H1 (cell line): Measurements from ENCODE around the gene SPECC1. TPM values are rescaled to one million over a fixed set of nuclear protein-coding genes. Genes with fewer than 3 reads are reported as not detected.

Source experiments
- CTCF ChIA-PET: fragments of 300-600 bp; sonication (Branson Sonifier 250); formaldehyde crosslinking; loops from one replicate; lab custom pipeline; 2021; ENCODE audit not compliant: partially characterized antibody; lab: Charles Lee
- POLR2A ChIA-PET: fragments of 300-600 bp; sonication (Branson Sonifier 250); formaldehyde crosslinking; loops from one replicate; lab custom pipeline; 2021; ENCODE audit warnings: inconsistent platforms; ENCODE audit not compliant: partially characterized antibody; lab: Charles Lee
- DNase-seq, 2 experiments: peaks; one replicate each; pipeline versions ENCODE4 v3.0.0 to v3.0.0-alpha.2; 2010 to 2022; ENCODE audit warnings: low spot score in 2 of 2, low read depth in 1 of 2, mixed read lengths in 1 of 2
- FAIRE-seq: peaks from 2 replicates; lab custom pipeline; 2011; peaks lifted over from hg19 to GRCh38; lab: Jason Lieb, UNC
- H2AFZ ChIP-seq: 2 replicates; pipeline ENCODE4 v1.8.1; 2012; ENCODE audit warnings: low read length, inconsistent platforms
- H2AK5ac ChIP-seq: 2 replicates; pipeline ENCODE4 v1.6.1; 2013; ENCODE audit warnings: low read depth, low read length
- H2BK120ac ChIP-seq: replicated peaks from 2 replicates; pipeline ENCODE3; 2013; ENCODE audit warnings: low read depth, low read length, inconsistent platforms
- H2BK12ac ChIP-seq: 2 replicates; pipeline ENCODE4 v1.6.1; 2013; ENCODE audit warnings: low read depth, low read length
- H2BK15ac ChIP-seq: 2 replicates; pipeline ENCODE4 v1.6.1; 2013; ENCODE audit warnings: low read length
- H2BK20ac ChIP-seq: 2 replicates; pipeline ENCODE4 v1.6.1; 2013; ENCODE audit warnings: low read length
- H2BK5ac ChIP-seq: 2 replicates; pipeline ENCODE4 v1.6.1; 2013; ENCODE audit warnings: low read depth, low read length
- H3K14ac ChIP-seq: 2 replicates; pipeline ENCODE4 v1.6.1; 2013; ENCODE audit warnings: inconsistent platforms; ENCODE audit not compliant: insufficient read length
- H3K18ac ChIP-seq: 2 replicates; pipeline ENCODE4 v1.6.1; 2013; ENCODE audit warnings: low read length; ENCODE audit errors: extremely low read depth
- H3K23ac ChIP-seq: 2 replicates; pipeline ENCODE4 v1.6.1; 2013; ENCODE audit warnings: inconsistent platforms; ENCODE audit not compliant: insufficient read length
- H3K23me2 ChIP-seq: 2 replicates; pipeline ENCODE4 v1.6.1; 2013; ENCODE audit warnings: low read depth, low read length
- H3K27ac ChIP-seq: 2 replicates; pipeline ENCODE4 v1.6.1; 2011; ENCODE audit warnings: low read depth, low read length, inconsistent platforms
- H3K27me3 ChIP-seq, 4 experiments: replicated peaks in 1 of 4; 1 replicate in 1 of 4; 2 replicates in 3 of 4; pipeline versions ENCODE4 v1.6.1 to v1.8.1; 2011 to 2013; ENCODE audit warnings: low read length in 3 of 4, mild to moderate bottlenecking in 3 of 4, inconsistent platforms in 2 of 4, mixed read lengths in 2 of 4, moderate library complexity in 1 of 4; ENCODE audit not compliant: control insufficient read depth in 3 of 4, insufficient read depth in 3 of 4; ENCODE audit errors: extremely low read depth in 1 of 4
- H3K36me3 ChIP-seq, 4 experiments: 2 replicates each; pipeline versions ENCODE4 v1.6.1 to v1.8.1; 2011 to 2013; ENCODE audit warnings: mild to moderate bottlenecking in 4 of 4, low read length in 3 of 4, moderate library complexity in 2 of 4, control low read depth in 1 of 4, inconsistent platforms in 1 of 4; ENCODE audit not compliant: insufficient read depth in 4 of 4, control insufficient read depth in 2 of 4
- H3K4ac ChIP-seq: replicated peaks from 2 replicates; pipeline ENCODE3; 2013; ENCODE audit warnings: low read length, low read depth, mixed read lengths, inconsistent platforms; ENCODE audit not compliant: insufficient read length
- H3K4me1 ChIP-seq, 4 experiments: replicated peaks in 1 of 4; 1 replicate in 1 of 4; 2 replicates in 3 of 4; pipeline versions ENCODE4 v1.6.1 to v1.8.1; 2011 to 2013; ENCODE audit warnings: low read length in 3 of 4, inconsistent platforms in 2 of 4, mixed read lengths in 1 of 4; ENCODE audit not compliant: insufficient read depth in 4 of 4, control insufficient read depth in 3 of 4
- H3K4me2 ChIP-seq, 2 experiments: 2 replicates each; pipeline versions ENCODE4 v1.6.1 to v1.8.1; 2011 to 2013; ENCODE audit warnings: low read depth in 2 of 2, low read length in 2 of 2, control low read depth in 1 of 2, inconsistent platforms in 1 of 2, mild to moderate bottlenecking in 1 of 2; ENCODE audit not compliant: insufficient read depth in 1 of 2
- H3K4me3 ChIP-seq, 4 experiments: fragments of 200-600, 300-600 bp in 1 of 4; sonication (generic), shearing (Covaris generic), sonication (Bioruptor Twin) in 1 of 4; 2 replicates each; pipeline versions ENCODE4 v1.5.1 to v1.8.1; 2011 to 2016; ENCODE audit warnings: low read length in 4 of 4, low read depth in 3 of 4, control low read depth in 2 of 4, inconsistent platforms in 2 of 4, mild to moderate bottlenecking in 2 of 4, mixed read lengths in 1 of 4, moderate library complexity in 1 of 4; ENCODE audit not compliant: insufficient read depth in 2 of 4; ENCODE audit errors: extremely low read depth in 1 of 4
- H3K56ac ChIP-seq: replicated peaks from 2 replicates; pipeline ENCODE3; 2013; ENCODE audit warnings: low read depth, mild to moderate bottlenecking, mixed read lengths, low read length, inconsistent platforms; ENCODE audit not compliant: insufficient read length
- H3K79me1 ChIP-seq: 2 replicates; pipeline ENCODE4 v1.6.1; 2013; ENCODE audit warnings: low read depth, low read length, control low read depth
- H3K79me2 ChIP-seq, 2 experiments: 2 replicates each; pipeline versions ENCODE4 v1.6.1 to v1.8.1; 2012 to 2013; ENCODE audit warnings: low read length in 2 of 2, mild to moderate bottlenecking in 2 of 2, inconsistent platforms in 1 of 2; ENCODE audit not compliant: insufficient read depth in 2 of 2, control insufficient read depth in 1 of 2
- H3K9ac ChIP-seq, 4 experiments: replicated peaks in 1 of 4; 1 replicate in 1 of 4; 2 replicates in 3 of 4; pipeline versions ENCODE4 v1.6.1 to v1.8.1; 2011 to 2013; ENCODE audit warnings: low read depth in 3 of 4, low read length in 3 of 4, control low read depth in 2 of 4, mild to moderate bottlenecking in 2 of 4, moderate library complexity in 2 of 4, inconsistent platforms in 1 of 4; ENCODE audit errors: extremely low read depth in 1 of 4
- H3K9me3 ChIP-seq, 2 experiments: 2 replicates each; pipeline versions ENCODE4 v1.6.1 to v1.8.1; 2012 to 2013; ENCODE audit warnings: mild to moderate bottlenecking in 2 of 2, moderate library complexity in 2 of 2, control low read depth in 1 of 2, inconsistent platforms in 1 of 2, low read depth in 1 of 2, low read length in 1 of 2, mixed read lengths in 1 of 2; ENCODE audit not compliant: insufficient read depth in 2 of 2
- H4K20me1 ChIP-seq, 2 experiments: replicated peaks in 1 of 2; 2 replicates each; pipeline versions ENCODE3 to v1.8.1; 2011 to 2013; ENCODE audit warnings: inconsistent platforms in 2 of 2, low read length in 2 of 2, mild to moderate bottlenecking in 1 of 2; ENCODE audit not compliant: insufficient read depth in 2 of 2, control insufficient read depth in 1 of 2
- H4K5ac ChIP-seq: 2 replicates; pipeline ENCODE4 v1.6.1; 2013; ENCODE audit warnings: low read length, low read depth, mixed read lengths, inconsistent platforms; ENCODE audit not compliant: insufficient read length
- H4K8ac ChIP-seq: 2 replicates; pipeline ENCODE4 v1.8.0; 2013; ENCODE audit warnings: mild to moderate bottlenecking, moderate library complexity, low read length, inconsistent platforms; ENCODE audit not compliant: insufficient read depth; ENCODE audit errors: extremely low read depth
- H4K91ac ChIP-seq: replicated peaks from 2 replicates; pipeline ENCODE3; 2013; ENCODE audit warnings: low read length, mixed read lengths, inconsistent platforms; ENCODE audit not compliant: insufficient read length
- CREB1 ChIP-seq: IDR thresholded peaks from 2 replicates; pipeline ENCODE4 v1.6.1; 2012; ENCODE audit warnings: inconsistent platforms
- EZH2 ChIP-seq: fragments of 200-600 bp; sonication (generic); IDR thresholded peaks from 2 replicates; pipeline ENCODE4 v1.7.1; 2012; ENCODE audit warnings: low read depth, mild to moderate bottlenecking, moderate library complexity, low read length, inconsistent platforms; ENCODE audit not compliant: severe bottlenecking
- HDAC6 ChIP-seq: IDR thresholded peaks from one replicate; pipeline ENCODE4 v1.7.1; 2012; ENCODE audit warnings: low read depth, mild to moderate bottlenecking, inconsistent platforms, low read length, moderate library complexity
- KDM5A ChIP-seq: fragments of 200-600 bp; IDR thresholded peaks from 2 replicates; pipeline ENCODE4 v1.7.1; 2012; ENCODE audit warnings: mild to moderate bottlenecking, low read length, inconsistent platforms, mixed read lengths
- SP4 ChIP-seq: IDR thresholded peaks from 2 replicates; pipeline ENCODE4 v1.6.1; 2012; ENCODE audit warnings: low read length, inconsistent platforms
- WGBS, 2 experiments: shearing (Covaris generic) in 1 of 2; methylation state at CpG; one replicate each; pipeline versions ENCODE4 v1.1.6 to v1.1.7; 2013 to 2015; ENCODE audit warnings: low lambda C conversion rate in 2 of 2, mixed read lengths in 2 of 2, inconsistent platforms in 1 of 2, low coverage in 1 of 2, missing lambda C conversion rate in 1 of 2; ENCODE audit not compliant: insufficient replicate concordance in 2 of 2, insufficient coverage in 1 of 2, insufficient read length in 1 of 2; ENCODE audit errors: extremely low coverage in 1 of 2, missing lambda C conversion rate in 1 of 2; 5-methylcytosine and 5-hydroxymethylcytosine counted together
- polyA plus RNA-seq, 7 experiments: library from polyadenylated mRNA; depleted of rRNA in 3 of 7; stranded (reverse) in 5 of 7; unstranded in 2 of 7; fragments of >200 nt in 5 of 7; fragments of 200-250 nt in 2 of 7; gene quantifications; 1 replicate in 5 of 7; 2 replicates in 1 of 7; 4 replicates in 1 of 7; pipeline versions ENCODE4 v1.2.1 to v1.2.3, GENCODE V29; 2011 to 2013; ENCODE audit warnings: missing spikeins in 2 of 7, mixed read lengths in 2 of 7
- total RNA-seq: library from RNA; stranded (reverse); fragmentation: NEBNext Ultra II Directional; extraction: Animal tissue kit (Norgen Biotek cat#: 25700); gene quantifications from 2 replicates; pipeline ENCODE4 v1.2.1, GENCODE V29; 2021
- TF ChIP-seq, protein P1 (sequence below), 3 experiments: IDR thresholded peaks; 1 replicate in 2 of 3; 2 replicates in 1 of 3; pipeline versions ENCODE4 v1.5.1 to v1.6.1; 2011; ENCODE audit warnings: low read length in 3 of 3, mild to moderate bottlenecking in 3 of 3, inconsistent platforms in 2 of 3, low read depth in 1 of 3, moderate library complexity in 1 of 3; ENCODE audit not compliant: insufficient read depth in 1 of 3; ENCODE audit errors: control extremely low read depth in 1 of 3

SPECC1 gene
- total and polyA plus RNA-seq, 2 of the 8 experiments (the other 6 are each of a cell fraction or from before 2014, with no cell fraction given) = 35.8 to 87.9 TPM

DNA sequence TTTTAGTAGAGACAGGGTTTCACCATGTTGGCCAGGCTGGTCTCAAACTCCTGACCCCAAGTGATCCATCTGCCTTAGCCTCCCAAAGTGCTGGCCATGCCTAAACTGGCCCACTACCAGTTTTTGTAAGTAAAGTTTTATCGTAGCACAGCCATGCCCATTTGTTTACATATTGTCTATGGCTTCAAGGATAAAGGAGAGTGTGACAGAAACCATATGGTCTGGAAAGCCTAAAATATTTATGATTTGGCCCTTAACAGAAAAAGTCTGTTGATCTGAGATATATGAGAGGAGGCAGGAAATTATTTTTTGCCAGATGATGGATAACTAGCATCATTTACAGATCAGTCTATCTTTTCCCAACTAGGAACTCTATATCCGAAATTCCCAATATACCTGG is 36.0 kb upstream of the SPECC1 start:
- CTCF ChIA-PET = no interaction called here
- no peak for FAIRE-seq

More for the DNA sequence above, 36.0 kb upstream of the SPECC1 start:
- no peak overlapping the region for H3K4me3 ChIP-seq
- H3K4ac ChIP-seq = no peak overlapping the region
- H2BK15ac ChIP-seq = no peak overlapping the region
- no peak overlapping the region for H4K91ac ChIP-seq
- no peak overlapping the region for H3K27ac ChIP-seq
- 97% methylated on average over 2 of the region's 2 CpGs; no CpG with 5 or more reads in 1 of the 2 experiments for WGBS, 2 experiments
- H3K4me2 ChIP-seq = no peak overlapping the region
- no peak overlapping the region for H2BK20ac ChIP-seq
- no peak overlapping the region for H3K9ac ChIP-seq
- H4K5ac ChIP-seq = no peak overlapping the region
- DNase-seq = no peak
- H3K79me1 ChIP-seq = peaks cover 8% of the 10 kb centered on the region
- POLR2A ChIA-PET = no interaction called here
- H3K18ac ChIP-seq = no peak overlapping the region
- peaks cover 2 to 8% of the 10 kb centered on the region in 2 experiments for H4K20me1 ChIP-seq
- H3K56ac ChIP-seq = no peak overlapping the region
- peaks cover 3% of the 10 kb centered on the region for H3K23me2 ChIP-seq
- no peak overlapping the region for H2BK5ac ChIP-seq
- H3K14ac ChIP-seq = no peak overlapping the region
- H3K23ac ChIP-seq = no peak overlapping the region
- H2BK120ac ChIP-seq = no peak overlapping the region
- H2AK5ac ChIP-seq = no peak overlapping the region
- H3K27me3 ChIP-seq = no peaks in the 10 kb centered on the region
- H2BK12ac ChIP-seq = no peak overlapping the region
- H2AFZ ChIP-seq = no peak overlapping the region
- peaks cover 22 to 85% of the 10 kb centered on the region in 2 experiments for H3K79me2 ChIP-seq
- peaks cover under 1 to 16% (median 5%) of the 10 kb centered on the region in 4 experiments; a peak in 6 of 8 replicates for H3K36me3 ChIP-seq
- 0 out of 7 replicates have a peak, but pooled peaks cover 0 to 2% (median 0%) of the 10 kb centered on the region in 4 experiments for H3K4me1 ChIP-seq
- TF ChIP-seq KDM5A (no peak), CREB1 (no peak), HDAC6 (no peak), EZH2 (no peak), SP4 (no peak)
- TF ChIP-seq, protein P1, sequence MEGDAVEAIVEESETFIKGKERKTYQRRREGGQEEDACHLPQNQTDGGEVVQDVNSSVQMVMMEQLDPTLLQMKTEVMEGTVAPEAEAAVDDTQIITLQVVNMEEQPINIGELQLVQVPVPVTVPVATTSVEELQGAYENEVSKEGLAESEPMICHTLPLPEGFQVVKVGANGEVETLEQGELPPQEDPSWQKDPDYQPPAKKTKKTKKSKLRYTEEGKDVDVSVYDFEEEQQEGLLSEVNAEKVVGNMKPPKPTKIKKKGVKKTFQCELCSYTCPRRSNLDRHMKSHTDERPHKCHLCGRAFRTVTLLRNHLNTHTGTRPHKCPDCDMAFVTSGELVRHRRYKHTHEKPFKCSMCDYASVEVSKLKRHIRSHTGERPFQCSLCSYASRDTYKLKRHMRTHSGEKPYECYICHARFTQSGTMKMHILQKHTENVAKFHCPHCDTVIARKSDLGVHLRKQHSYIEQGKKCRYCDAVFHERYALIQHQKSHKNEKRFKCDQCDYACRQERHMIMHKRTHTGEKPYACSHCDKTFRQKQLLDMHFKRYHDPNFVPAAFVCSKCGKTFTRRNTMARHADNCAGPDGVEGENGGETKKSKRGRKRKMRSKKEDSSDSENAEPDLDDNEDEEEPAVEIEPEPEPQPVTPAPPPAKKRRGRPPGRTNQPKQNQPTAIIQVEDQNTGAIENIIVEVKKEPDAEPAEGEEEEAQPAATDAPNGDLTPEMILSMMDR (IDR thresholded peaks at IDR 0.05; ENCODE audit: control extremely low read depth in 1 of 3, insufficient read depth in 1 of 3, low read depth in 1 of 3, low read length in 3 of 3) = no peak
- no peak overlapping the region for H4K8ac ChIP-seq
- H3K9me3 ChIP-seq = no peaks in the 10 kb centered on the region
